ENCODE results near the gene SLCO3A1. TPM values are rescaled to one million over a fixed set of nuclear protein-coding genes. Genes with fewer than 3 reads are reported as not detected.

Gene SLCO3A1
- total and polyA plus RNA-seq, 12 donors, result 1.8 to 26.6 (median 17.2) TPM

DNA sequence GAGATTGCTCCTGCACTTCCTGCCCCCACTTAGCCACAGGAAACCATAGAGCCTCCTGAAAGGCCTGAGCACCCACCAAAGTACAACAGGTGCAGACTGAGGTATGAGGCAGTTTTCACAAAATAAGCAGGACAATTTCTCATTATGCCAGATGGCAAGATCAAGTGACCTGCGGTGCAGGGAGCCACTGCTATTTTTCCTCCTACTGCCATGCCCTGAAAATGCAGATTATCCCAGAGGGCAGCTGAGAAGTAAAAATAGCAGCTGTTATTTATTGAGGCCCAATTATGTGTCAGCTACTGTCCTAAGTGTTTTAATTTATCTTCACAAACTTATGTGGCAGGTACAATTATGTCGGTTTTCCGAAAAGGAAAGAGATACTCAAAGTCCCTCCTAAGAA is 330.6 kb downstream of the SLCO3A1 start:
- TF ChIP-seq, protein P1, sequence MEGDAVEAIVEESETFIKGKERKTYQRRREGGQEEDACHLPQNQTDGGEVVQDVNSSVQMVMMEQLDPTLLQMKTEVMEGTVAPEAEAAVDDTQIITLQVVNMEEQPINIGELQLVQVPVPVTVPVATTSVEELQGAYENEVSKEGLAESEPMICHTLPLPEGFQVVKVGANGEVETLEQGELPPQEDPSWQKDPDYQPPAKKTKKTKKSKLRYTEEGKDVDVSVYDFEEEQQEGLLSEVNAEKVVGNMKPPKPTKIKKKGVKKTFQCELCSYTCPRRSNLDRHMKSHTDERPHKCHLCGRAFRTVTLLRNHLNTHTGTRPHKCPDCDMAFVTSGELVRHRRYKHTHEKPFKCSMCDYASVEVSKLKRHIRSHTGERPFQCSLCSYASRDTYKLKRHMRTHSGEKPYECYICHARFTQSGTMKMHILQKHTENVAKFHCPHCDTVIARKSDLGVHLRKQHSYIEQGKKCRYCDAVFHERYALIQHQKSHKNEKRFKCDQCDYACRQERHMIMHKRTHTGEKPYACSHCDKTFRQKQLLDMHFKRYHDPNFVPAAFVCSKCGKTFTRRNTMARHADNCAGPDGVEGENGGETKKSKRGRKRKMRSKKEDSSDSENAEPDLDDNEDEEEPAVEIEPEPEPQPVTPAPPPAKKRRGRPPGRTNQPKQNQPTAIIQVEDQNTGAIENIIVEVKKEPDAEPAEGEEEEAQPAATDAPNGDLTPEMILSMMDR (IDR thresholded peaks at IDR 0.05), result no peak
- TF ChIP-seq POLR2A (IDR thresholded peaks at IDR 0.05), result no peak
- H3K36me3 ChIP-seq (replicated peaks in 1 of 2), result no peaks in the 10 kb centered on the region
- H3K4me1 ChIP-seq (replicated peaks in 1 of 2), result peaks cover 5 to 7% of the 10 kb centered on the region in 2 donors
- DNase-seq, result no peak
- 86 to 100% (median 92%) methylated on average over 2 to 3 of the region's 3 CpGs for WGBS, 4 donors
- H3K4me3 ChIP-seq, result no peak overlapping the region
- H3K9me3 ChIP-seq (replicated peaks in 1 of 3), result no peaks in the 10 kb centered on the region
- no peak overlapping the region for H3K27ac ChIP-seq
- no peaks in the 10 kb centered on the region for H3K27me3 ChIP-seq
- intact Hi-C loops (cut with DNase I), result no loop called here

DNA sequence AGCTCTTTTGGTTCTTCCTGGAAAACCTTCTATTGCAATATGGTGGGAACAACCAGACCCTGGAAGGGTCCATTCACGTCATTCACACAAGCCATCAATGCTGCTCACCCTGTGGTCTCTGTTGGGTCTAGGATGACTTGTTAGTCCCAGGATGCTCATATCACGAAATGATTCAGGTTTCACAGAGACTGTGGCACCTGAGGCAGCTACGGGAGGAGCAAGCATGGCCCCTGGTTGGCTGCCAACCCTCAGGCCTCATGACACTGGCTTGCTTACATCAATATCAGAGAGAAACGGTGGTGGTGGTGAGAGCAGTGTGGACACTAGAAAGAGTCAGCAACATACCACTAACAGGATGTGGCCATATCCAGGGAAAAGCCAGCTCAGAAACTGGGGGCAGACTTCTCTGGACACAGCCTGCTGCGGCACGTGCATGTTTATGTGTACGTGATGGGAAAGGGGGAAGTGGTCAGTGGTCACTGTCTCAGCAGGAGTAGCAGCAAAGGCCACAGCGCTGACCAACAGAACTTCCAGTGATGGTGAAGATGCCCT is 331.2 kb downstream of the SLCO3A1 start:
- Histone ChIP-seq H3K36me3 (replicated peaks in 1 of 2) (no peaks in the 10 kb centered on the region), H3K27ac (no peak overlapping the region), H3K4me1 (replicated peaks in 1 of 2) (peaks cover 5 to 7% of the 10 kb centered on the region in 2 donors), H3K4me3 (no peak overlapping the region), H3K27me3 (no peaks in the 10 kb centered on the region), H3K9me3 (replicated peaks in 1 of 3) (no peaks in the 10 kb centered on the region)
- intact Hi-C loops (cut with DNase I), result no loop called here
- TF ChIP-seq POLR2A (IDR thresholded peaks at IDR 0.05), result no peak
- TF ChIP-seq, protein P1 (IDR thresholded peaks at IDR 0.05), result no peak
- no peak for DNase-seq
- 86 to 92% (median 91%) methylated on average over 6 to 8 of the region's 8 CpGs for WGBS, 4 donors

DNA sequence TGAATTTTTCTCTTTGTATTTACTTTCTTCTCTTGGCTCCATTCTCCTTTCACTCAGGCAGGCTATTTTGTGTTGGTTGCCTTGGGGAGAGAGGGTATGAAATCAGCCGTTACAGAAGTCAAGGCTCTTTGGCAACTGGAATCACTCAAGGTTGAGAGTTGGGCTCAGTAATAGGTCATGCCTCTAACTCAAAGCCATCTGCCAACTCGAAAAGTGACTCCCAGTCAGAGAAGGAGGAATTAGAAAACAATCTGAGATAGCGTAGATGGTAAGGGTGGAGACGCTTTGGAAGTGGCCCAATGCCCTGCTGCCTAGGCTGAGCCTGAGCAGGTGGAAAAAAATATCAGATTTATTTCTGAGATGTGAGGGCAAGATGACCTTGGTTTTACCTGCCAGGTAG is 334.5 kb downstream of the SLCO3A1 start:
- H3K27ac ChIP-seq, result no peak overlapping the region
- no peaks in the 10 kb centered on the region for H3K9me3 ChIP-seq (replicated peaks in 1 of 3)
- peak in 5 of 7 donors; percentile 21 to 64 (median 30) for DNase-seq
- intact Hi-C loops (cut with DNase I), result no loop called here
- TF ChIP-seq POLR2A (IDR thresholded peaks at IDR 0.05), result no peak
- TF ChIP-seq, protein P1 (IDR thresholded peaks at IDR 0.05), result no peak
- H3K4me3 ChIP-seq, result no peak overlapping the region
- H3K27me3 ChIP-seq, result no peaks in the 10 kb centered on the region
- peaks cover 5 to 7% of the 10 kb centered on the region in 2 donors for H3K4me1 ChIP-seq (replicated peaks in 1 of 2)
- H3K36me3 ChIP-seq (replicated peaks in 1 of 2), result no peaks in the 10 kb centered on the region
- 21 to 47% (median 35%) methylated on average over 4 of the region's 4 CpGs for WGBS, 4 donors

DNA sequence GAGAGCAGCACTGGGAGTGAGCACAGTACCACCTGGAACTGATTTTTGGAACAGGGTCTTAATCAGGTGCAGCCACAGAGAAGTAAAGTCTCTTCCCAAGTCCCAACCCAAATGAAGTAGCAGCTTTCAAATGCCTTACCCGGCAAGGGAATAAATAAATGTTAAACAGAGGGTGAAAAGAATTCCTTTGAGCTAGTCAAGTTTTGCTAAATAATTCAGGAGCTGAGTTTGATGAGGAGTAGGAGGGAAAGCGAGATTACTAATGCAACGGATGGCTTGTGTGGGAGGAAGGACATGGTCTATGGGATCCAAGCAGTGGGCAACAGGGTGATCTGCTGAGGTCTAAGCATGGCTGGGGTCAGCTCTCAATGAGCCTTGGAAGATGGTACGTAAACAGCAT is 335.7 kb downstream of the SLCO3A1 start:
- peaks cover 5 to 7% of the 10 kb centered on the region in 2 donors for H3K4me1 ChIP-seq (replicated peaks in 1 of 2)
- TF ChIP-seq, protein P1 (IDR thresholded peaks at IDR 0.05), result no peak
- TF ChIP-seq POLR2A (IDR thresholded peaks at IDR 0.05), result no peak
- no peak for DNase-seq
- H3K4me3 ChIP-seq, result no peak overlapping the region
- H3K27ac ChIP-seq, result no peak overlapping the region
- 89 to 90% (median 90%) methylated on average over 4 of the region's 4 CpGs for WGBS, 4 donors
- no peaks in the 10 kb centered on the region for H3K27me3 ChIP-seq
- H3K9me3 ChIP-seq (replicated peaks in 1 of 3), result no peaks in the 10 kb centered on the region
- intact Hi-C loops (cut with DNase I), result no loop called here
- no peaks in the 10 kb centered on the region for H3K36me3 ChIP-seq (replicated peaks in 1 of 2)

Measured in adrenal gland (tissue), 12 donors.